GM12878 (cell line): Measurements from ENCODE around the gene CTNS. TPM values are rescaled to one million over a fixed set of nuclear protein-coding genes. Genes with fewer than 3 reads are reported as not detected.

ENCODE experiments used
- ATAC-seq: fragments of 200-7000 bp; cut with Tn5 transposase; 3 replicates; pipeline ENCODE4 v1.9.1; 2020; ENCODE audit warnings: mild to moderate bottlenecking, moderate library complexity
- BruUV-seq: library from RNA; stranded (reverse); fragments of 400-500 nt; replicated peaks from 2 replicates; lab custom pipeline; 2021; lab: Mats Ljungman, UMichigan
- CTCF ChIA-PET: fragments of 300-600 bp; sonication (Branson Sonifier 250); formaldehyde crosslinking; extraction: SDS; loops from one replicate; lab custom pipeline; 2021; ENCODE audit warnings: inconsistent platforms; lab: Yijun Ruan, JAX
- POLR2A ChIA-PET: fragments of 350-600 bp; formaldehyde crosslinking; extraction: SDS; loops from one replicate; lab custom pipeline; 2021; ENCODE audit warnings: inconsistent platforms; lab: Charles Lee
- RAD21 ChIA-PET: fragments of 300-600 bp; sonication (Branson Sonifier 250); formaldehyde crosslinking; loops from one replicate; lab custom pipeline; 2023; ENCODE audit warnings: antibody characterized with exemption; ENCODE audit not compliant: unreplicated experiment; lab: Charles Lee
- SMC1A ChIA-PET: fragments of 300-600 bp; sonication (Branson Sonifier 250); formaldehyde crosslinking; loops from one replicate; lab custom pipeline; 2023; ENCODE audit not compliant: unreplicated experiment, uncharacterized antibody; lab: Charles Lee
- DNase-seq: peaks from one replicate; pipeline ENCODE4 v3.0.0-alpha.2; 2011; ENCODE audit warnings: low read depth, low spot score
- FAIRE-seq: peaks from 3 replicates; lab custom pipeline; 2011; peaks lifted over from hg19 to GRCh38; lab: Jason Lieb, UNC
- H2AFZ ChIP-seq: 2 replicates; pipeline ENCODE4 v1.6.0; 2011; ENCODE audit warnings: low read depth, low read length, control low read depth; ENCODE audit not compliant: control insufficient read depth
- H3K27ac ChIP-seq: 2 replicates; pipeline ENCODE4 v1.5.1; 2011; ENCODE audit warnings: control low read depth; ENCODE audit not compliant: control insufficient read depth, insufficient read depth
- H3K27me3 ChIP-seq, 2 experiments: replicated peaks in 1 of 2; 2 replicates each; pipeline versions ENCODE4 v1.6.0 to v1.6.1; 2011; ENCODE audit warnings: low read length in 1 of 2; ENCODE audit not compliant: control insufficient read depth in 2 of 2, insufficient read depth in 2 of 2
- H3K36me3 ChIP-seq, 2 experiments: 2 replicates each; pipeline ENCODE4 v1.5.1; 2011; ENCODE audit warnings: low read length in 1 of 2; ENCODE audit not compliant: control insufficient read depth in 2 of 2, insufficient read depth in 2 of 2
- H3K4me1 ChIP-seq: 2 replicates; pipeline ENCODE4 v1.6.1; 2011; ENCODE audit warnings: mild to moderate bottlenecking, low read length, moderate library complexity, mixed read lengths; ENCODE audit not compliant: control insufficient read depth, insufficient read depth
- H3K4me2 ChIP-seq: 2 replicates; pipeline ENCODE4 v1.6.0; 2011; ENCODE audit warnings: control low read depth; ENCODE audit not compliant: control insufficient read depth, insufficient read depth
- H3K4me3 ChIP-seq: fragments of 200-600 bp; sonication (generic); 2 replicates; pipeline ENCODE4 v1.5.1; 2016
- H3K79me2 ChIP-seq: 2 replicates; pipeline ENCODE4 v1.6.0; 2011; ENCODE audit warnings: low read length; ENCODE audit not compliant: control insufficient read depth, insufficient read depth
- H3K9ac ChIP-seq: 2 replicates; pipeline ENCODE4 v1.8.0; 2011; ENCODE audit warnings: low read length, control low read depth, mixed read lengths; ENCODE audit not compliant: control insufficient read depth, insufficient read depth
- H3K9me3 ChIP-seq: replicated peaks from 3 replicates; pipeline ENCODE4 v1.5.1; 2011; ENCODE audit warnings: mild to moderate bottlenecking, low read length; ENCODE audit not compliant: control insufficient read depth, insufficient read depth
- H4K20me1 ChIP-seq: 2 replicates; pipeline ENCODE4 v1.6.0; 2011; ENCODE audit not compliant: control insufficient read depth, insufficient read depth
- ATF7 ChIP-seq: fragments of 450-650 bp; IDR thresholded peaks from 2 replicates; pipeline ENCODE4 v1.6.1; 2016; ENCODE audit warnings: low read depth, mild to moderate bottlenecking
- CHD2 ChIP-seq: IDR thresholded peaks from 2 replicates; pipeline ENCODE4 v1.6.1; 2011; ENCODE audit warnings: low read depth, low read length, improper control_type of control experiment, borderline replicate concordance
- CREM ChIP-seq: IDR thresholded peaks from 2 replicates; pipeline ENCODE4 v1.6.1; 2014; ENCODE audit warnings: antibody characterized with exemption, low read depth
- HDAC6 ChIP-seq: fragments of 200-600 bp; sonication (generic); IDR thresholded peaks from one replicate; pipeline ENCODE4 v1.8.0; 2017; ENCODE audit warnings: antibody characterized with exemption; ENCODE audit not compliant: unreplicated experiment
- NR2F1 ChIP-seq: fragments of 450-650 bp; conservative IDR thresholded peaks from 2 replicates; pipeline ENCODE4 v1.6.1; 2017; ENCODE audit warnings: mild to moderate bottlenecking
- RFX5 ChIP-seq: IDR thresholded peaks from 2 replicates; pipeline ENCODE4 v1.6.1; 2011; ENCODE audit warnings: low read depth, low read length, improper control_type of control experiment
- SIX5 ChIP-seq: IDR thresholded peaks from 2 replicates; pipeline ENCODE4 v1.6.1; 2011; ENCODE audit warnings: mild to moderate bottlenecking, low read depth, low read length, moderate library complexity; ENCODE audit not compliant: severe bottlenecking
- TCF12 ChIP-seq: IDR thresholded peaks from 2 replicates; pipeline ENCODE4 v1.6.1; 2011; ENCODE audit warnings: low read depth, mild to moderate bottlenecking, low read length
- WGBS: methylation state at CpG from one replicate; pipeline ENCODE4 v1.1.6; 2016; ENCODE audit warnings: low lambda C conversion rate; ENCODE audit not compliant: insufficient replicate concordance, insufficient coverage; ENCODE audit errors: missing lambda C conversion rate; 5-methylcytosine and 5-hydroxymethylcytosine counted together
- in situ Hi-C: fragments of 300-500 bp; cut with MboI; formaldehyde crosslinking; loops from 9 replicates; pipeline ENCODE4 v1.14.3; 2018; ENCODE audit warnings: mixed read lengths
- intact Hi-C: fragments of 100-400 bp; cut with micrococcal nuclease; formaldehyde crosslinking; loops from one replicate; pipeline ENCODE4 v1.14.2; 2022; ENCODE audit not compliant: unreplicated experiment
- polyA plus RNA-seq, 11 experiments: library from polyadenylated mRNA; depleted of rRNA in 4 of 11; unstranded in 6 of 11; stranded (reverse) in 5 of 11; fragments of >200 nt; fragmentation: Nextera tagmentation in 4 of 11; fragmentation: Illumina TruSeq in 1 of 11; extraction: Ambion mirVana in 4 of 11; extraction: Trizol in 1 of 11; gene quantifications; 1 replicate in 1 of 11; 2 replicates in 10 of 11; pipeline versions ENCODE4 v1.2.1 to v1.2.3, GENCODE V29; 2011 to 2016; ENCODE audit warnings: inconsistent platforms in 2 of 11, missing spikeins in 2 of 11, low read depth in 1 of 11
- total RNA-seq, 4 experiments: library from RNA; depleted of rRNA in 3 of 4; stranded (reverse); fragments of >200 nt in 3 of 4; fragmentation: Illumina TruSeq in 1 of 4; extraction: Trizol in 1 of 4; gene quantifications; 2 replicates each; pipeline versions ENCODE4 v1.2.1 to v1.2.3, GENCODE V29; 2013 to 2021
- TF ChIP-seq, protein P1 (sequence below): fragments of 450-650 bp; IDR thresholded peaks from 2 replicates; pipeline ENCODE4 v1.6.1; 2016; ENCODE audit warnings: mild to moderate bottlenecking
- TF ChIP-seq, protein P2 (sequence below): fragments of 450-650 bp; IDR thresholded peaks from 2 replicates; pipeline ENCODE4 v1.6.1; 2016; ENCODE audit warnings: mild to moderate bottlenecking, moderate library complexity, borderline replicate concordance
- TF ChIP-seq, protein P3 (sequence below): fragments of 450-650 bp; IDR thresholded peaks from 2 replicates; pipeline ENCODE4 v1.6.1; 2014; ENCODE audit warnings: mild to moderate bottlenecking
- TF ChIP-seq, protein P4 (sequence below): IDR thresholded peaks from 2 replicates; pipeline ENCODE4 v1.6.1; 2011; ENCODE audit warnings: low read depth, low read length, improper control_type of control experiment, borderline replicate concordance
- TF ChIP-seq, protein P5 (sequence below): IDR thresholded peaks from 2 replicates; pipeline ENCODE4 v1.6.1; 2012; ENCODE audit warnings: mild to moderate bottlenecking, low read depth, low read length

Gene CTNS
- total and polyA plus RNA-seq, 10 of the 15 experiments (the other 5 are each of a cell fraction or from before 2014, with no cell fraction given): 0.92 to 10.7 (median 6.4) TPM

DNA sequence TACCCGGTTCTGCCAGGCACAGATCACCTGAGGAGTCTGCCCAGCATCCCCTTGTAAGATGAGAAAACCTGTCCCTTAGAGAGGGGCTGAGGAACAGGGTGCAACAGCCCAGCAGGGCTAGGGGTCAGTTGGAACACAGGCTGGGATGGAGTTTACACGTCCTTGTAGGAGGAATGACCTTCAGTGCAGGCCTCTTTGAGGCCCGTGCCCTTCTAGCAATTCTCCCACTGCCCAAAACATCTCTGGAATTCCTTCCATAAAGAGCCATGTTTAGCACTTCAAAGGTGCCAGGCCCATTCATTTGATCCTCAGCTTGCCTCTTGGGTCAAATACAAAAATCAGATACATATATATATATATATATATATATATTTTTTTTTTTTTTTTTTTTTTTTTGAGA is 4.5 kb downstream of the CTNS start:
- WGBS: 95% methylated on average over 2 of the region's 3 CpGs
- POLR2A ChIA-PET: no interaction called here
- in situ Hi-C loops (loop anchor here (5.0 kb wide), 1 partner anchor 599 kb away; no protein-coding TSS in a partner anchor), intact Hi-C loops (loop anchor here (10.0 kb wide), 1 partner anchor 596 kb away; no protein-coding TSS in a partner anchor)
- CTCF ChIA-PET: interaction anchor here (0.7 kb wide), 1 partner anchor 26 kb away, joined by 5 read pairs; no protein-coding TSS in a partner anchor
- no TSS peak for BruUV-seq
- Histone ChIP-seq H3K4me3 (no peak overlapping the region), H3K4me1 (peaks cover 6% of the 10 kb centered on the region), H4K20me1 (no peaks in the 10 kb centered on the region), H3K9ac (no peak overlapping the region), H3K27ac (no peak overlapping the region), H3K27me3 (no peaks in the 10 kb centered on the region), H2AFZ (no peak overlapping the region), H3K79me2 (peaks cover under 1% of the 10 kb centered on the region; the same call in 1 of the 2 replicates), H3K4me2 (no peak overlapping the region), H3K36me3 (no peaks in the 10 kb centered on the region), H3K9me3 (no peaks in the 10 kb centered on the region)
- no peak for ATAC-seq
- RAD21 ChIA-PET: no interaction called here
- SMC1A ChIA-PET: no interaction called here
- no peak for DNase-seq
- FAIRE-seq: no peak
- TF ChIP-seq, protein P1, sequence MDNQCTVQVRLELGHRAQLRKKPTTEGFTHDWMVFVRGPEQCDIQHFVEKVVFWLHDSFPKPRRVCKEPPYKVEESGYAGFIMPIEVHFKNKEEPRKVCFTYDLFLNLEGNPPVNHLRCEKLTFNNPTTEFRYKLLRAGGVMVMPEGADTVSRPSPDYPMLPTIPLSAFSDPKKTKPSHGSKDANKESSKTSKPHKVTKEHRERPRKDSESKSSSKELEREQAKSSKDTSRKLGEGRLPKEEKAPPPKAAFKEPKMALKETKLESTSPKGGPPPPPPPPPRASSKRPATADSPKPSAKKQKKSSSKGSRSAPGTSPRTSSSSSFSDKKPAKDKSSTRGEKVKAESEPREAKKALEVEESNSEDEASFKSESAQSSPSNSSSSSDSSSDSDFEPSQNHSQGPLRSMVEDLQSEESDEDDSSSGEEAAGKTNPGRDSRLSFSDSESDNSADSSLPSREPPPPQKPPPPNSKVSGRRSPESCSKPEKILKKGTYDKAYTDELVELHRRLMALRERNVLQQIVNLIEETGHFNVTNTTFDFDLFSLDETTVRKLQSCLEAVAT: no peak
- TF ChIP-seq TCF12 (no peak), ATF7 (no peak), CHD2 (no peak), RFX5 (no peak), NR2F1 (no peak), CREM (no peak), SIX5 (no peak), HDAC6 (no peak)
- TF ChIP-seq, protein P2, sequence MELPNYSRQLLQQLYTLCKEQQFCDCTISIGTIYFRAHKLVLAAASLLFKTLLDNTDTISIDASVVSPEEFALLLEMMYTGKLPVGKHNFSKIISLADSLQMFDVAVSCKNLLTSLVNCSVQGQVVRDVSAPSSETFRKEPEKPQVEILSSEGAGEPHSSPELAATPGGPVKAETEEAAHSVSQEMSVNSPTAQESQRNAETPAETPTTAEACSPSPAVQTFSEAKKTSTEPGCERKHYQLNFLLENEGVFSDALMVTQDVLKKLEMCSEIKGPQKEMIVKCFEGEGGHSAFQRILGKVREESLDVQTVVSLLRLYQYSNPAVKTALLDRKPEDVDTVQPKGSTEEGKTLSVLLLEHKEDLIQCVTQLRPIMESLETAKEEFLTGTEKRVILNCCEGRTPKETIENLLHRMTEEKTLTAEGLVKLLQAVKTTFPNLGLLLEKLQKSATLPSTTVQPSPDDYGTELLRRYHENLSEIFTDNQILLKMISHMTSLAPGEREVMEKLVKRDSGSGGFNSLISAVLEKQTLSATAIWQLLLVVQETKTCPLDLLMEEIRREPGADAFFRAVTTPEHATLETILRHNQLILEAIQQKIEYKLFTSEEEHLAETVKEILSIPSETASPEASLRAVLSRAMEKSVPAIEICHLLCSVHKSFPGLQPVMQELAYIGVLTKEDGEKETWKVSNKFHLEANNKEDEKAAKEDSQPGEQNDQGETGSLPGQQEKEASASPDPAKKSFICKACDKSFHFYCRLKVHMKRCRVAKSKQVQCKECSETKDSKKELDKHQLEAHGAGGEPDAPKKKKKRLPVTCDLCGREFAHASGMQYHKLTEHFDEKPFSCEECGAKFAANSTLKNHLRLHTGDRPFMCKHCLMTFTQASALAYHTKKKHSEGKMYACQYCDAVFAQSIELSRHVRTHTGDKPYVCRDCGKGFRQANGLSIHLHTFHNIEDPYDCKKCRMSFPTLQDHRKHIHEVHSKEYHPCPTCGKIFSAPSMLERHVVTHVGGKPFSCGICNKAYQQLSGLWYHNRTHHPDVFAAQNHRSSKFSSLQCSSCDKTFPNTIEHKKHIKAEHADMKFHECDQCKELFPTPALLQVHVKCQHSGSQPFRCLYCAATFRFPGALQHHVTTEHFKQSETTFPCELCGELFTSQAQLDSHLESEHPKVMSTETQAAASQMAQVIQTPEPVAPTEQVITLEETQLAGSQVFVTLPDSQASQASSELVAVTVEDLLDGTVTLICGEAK: no peak
- TF ChIP-seq, protein P3, sequence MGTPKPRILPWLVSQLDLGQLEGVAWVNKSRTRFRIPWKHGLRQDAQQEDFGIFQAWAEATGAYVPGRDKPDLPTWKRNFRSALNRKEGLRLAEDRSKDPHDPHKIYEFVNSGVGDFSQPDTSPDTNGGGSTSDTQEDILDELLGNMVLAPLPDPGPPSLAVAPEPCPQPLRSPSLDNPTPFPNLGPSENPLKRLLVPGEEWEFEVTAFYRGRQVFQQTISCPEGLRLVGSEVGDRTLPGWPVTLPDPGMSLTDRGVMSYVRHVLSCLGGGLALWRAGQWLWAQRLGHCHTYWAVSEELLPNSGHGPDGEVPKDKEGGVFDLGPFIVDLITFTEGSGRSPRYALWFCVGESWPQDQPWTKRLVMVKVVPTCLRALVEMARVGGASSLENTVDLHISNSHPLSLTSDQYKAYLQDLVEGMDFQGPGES: no peak
- TF ChIP-seq, protein P4, sequence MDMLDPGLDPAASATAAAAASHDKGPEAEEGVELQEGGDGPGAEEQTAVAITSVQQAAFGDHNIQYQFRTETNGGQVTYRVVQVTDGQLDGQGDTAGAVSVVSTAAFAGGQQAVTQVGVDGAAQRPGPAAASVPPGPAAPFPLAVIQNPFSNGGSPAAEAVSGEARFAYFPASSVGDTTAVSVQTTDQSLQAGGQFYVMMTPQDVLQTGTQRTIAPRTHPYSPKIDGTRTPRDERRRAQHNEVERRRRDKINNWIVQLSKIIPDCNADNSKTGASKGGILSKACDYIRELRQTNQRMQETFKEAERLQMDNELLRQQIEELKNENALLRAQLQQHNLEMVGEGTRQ: no peak
- TF ChIP-seq, protein P5, sequence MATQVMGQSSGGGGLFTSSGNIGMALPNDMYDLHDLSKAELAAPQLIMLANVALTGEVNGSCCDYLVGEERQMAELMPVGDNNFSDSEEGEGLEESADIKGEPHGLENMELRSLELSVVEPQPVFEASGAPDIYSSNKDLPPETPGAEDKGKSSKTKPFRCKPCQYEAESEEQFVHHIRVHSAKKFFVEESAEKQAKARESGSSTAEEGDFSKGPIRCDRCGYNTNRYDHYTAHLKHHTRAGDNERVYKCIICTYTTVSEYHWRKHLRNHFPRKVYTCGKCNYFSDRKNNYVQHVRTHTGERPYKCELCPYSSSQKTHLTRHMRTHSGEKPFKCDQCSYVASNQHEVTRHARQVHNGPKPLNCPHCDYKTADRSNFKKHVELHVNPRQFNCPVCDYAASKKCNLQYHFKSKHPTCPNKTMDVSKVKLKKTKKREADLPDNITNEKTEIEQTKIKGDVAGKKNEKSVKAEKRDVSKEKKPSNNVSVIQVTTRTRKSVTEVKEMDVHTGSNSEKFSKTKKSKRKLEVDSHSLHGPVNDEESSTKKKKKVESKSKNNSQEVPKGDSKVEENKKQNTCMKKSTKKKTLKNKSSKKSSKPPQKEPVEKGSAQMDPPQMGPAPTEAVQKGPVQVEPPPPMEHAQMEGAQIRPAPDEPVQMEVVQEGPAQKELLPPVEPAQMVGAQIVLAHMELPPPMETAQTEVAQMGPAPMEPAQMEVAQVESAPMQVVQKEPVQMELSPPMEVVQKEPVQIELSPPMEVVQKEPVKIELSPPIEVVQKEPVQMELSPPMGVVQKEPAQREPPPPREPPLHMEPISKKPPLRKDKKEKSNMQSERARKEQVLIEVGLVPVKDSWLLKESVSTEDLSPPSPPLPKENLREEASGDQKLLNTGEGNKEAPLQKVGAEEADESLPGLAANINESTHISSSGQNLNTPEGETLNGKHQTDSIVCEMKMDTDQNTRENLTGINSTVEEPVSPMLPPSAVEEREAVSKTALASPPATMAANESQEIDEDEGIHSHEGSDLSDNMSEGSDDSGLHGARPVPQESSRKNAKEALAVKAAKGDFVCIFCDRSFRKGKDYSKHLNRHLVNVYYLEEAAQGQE: no peak
